GM12865 (cell line): ENCODE results near the gene CDYL.
"Not testable (repeated sequence)": the region's sequence is repeated elsewhere in the genome, so short reads cannot be mapped to it uniquely, and the experiment has no call there.

ENCODE experiments used
- DNase-seq: peaks from one replicate; pipeline ENCODE4 v3.0.0; 2010; ENCODE audit warnings: low read depth
- H3K4me3 ChIP-seq: 2 replicates; pipeline ENCODE4 v1.5.1; 2011; ENCODE audit warnings: mild to moderate bottlenecking, low read depth, low read length, control low read depth
- TF ChIP-seq, protein P1 (sequence below): IDR thresholded peaks from 2 replicates; pipeline ENCODE4 v1.5.1; 2011; ENCODE audit warnings: low read length, control low read depth, low read depth, inconsistent platforms; ENCODE audit not compliant: insufficient read depth; ENCODE audit errors: missing control alignments

CDYL gene

DNA sequence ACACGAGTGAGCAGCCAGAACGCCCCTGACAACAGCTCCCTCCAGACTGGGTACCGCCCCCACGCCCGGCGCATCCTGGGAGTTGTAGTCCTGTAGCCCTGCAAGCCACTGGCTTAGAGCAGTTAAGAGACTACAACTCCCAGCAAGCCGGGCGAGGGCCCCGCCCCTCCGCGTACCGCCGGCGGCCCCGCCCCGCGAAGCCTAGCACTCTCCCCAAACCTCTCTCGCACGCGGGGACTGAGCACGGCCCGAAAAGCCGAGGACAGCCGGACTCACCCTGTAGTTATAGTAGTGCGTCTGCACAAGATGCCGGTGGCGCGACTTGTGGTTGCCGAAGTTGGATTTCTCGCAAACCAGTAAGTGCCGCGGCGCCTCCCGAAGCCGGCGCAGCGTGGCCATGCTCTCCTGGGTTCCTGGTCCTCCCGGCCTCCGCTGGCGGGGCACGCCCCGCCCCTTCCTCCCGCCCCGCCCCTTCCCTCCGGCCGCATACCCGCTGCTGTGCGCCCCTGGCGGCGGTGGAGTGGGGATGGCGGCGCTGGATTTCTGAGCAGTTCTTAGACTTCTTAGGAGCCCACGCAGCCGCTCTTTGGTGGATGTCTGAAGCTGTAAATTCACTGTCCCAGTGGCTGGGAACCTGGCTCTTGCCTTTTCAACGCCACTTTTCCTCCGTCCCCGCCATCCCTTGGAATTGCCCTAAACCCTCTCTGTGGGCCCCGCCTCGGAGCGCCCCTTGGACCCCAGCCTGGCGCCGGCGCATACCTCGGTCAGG lies 227.6 kb downstream of the CDYL start, which contains the start of gene RPP40:
Gene RPP40 (minus strand): TSS at position 434 of the 769 bp plus-strand sequence. CDS start 35 bp downstream, at position 399.
- TF ChIP-seq, protein P1, sequence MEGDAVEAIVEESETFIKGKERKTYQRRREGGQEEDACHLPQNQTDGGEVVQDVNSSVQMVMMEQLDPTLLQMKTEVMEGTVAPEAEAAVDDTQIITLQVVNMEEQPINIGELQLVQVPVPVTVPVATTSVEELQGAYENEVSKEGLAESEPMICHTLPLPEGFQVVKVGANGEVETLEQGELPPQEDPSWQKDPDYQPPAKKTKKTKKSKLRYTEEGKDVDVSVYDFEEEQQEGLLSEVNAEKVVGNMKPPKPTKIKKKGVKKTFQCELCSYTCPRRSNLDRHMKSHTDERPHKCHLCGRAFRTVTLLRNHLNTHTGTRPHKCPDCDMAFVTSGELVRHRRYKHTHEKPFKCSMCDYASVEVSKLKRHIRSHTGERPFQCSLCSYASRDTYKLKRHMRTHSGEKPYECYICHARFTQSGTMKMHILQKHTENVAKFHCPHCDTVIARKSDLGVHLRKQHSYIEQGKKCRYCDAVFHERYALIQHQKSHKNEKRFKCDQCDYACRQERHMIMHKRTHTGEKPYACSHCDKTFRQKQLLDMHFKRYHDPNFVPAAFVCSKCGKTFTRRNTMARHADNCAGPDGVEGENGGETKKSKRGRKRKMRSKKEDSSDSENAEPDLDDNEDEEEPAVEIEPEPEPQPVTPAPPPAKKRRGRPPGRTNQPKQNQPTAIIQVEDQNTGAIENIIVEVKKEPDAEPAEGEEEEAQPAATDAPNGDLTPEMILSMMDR: peak; percentile 89
- DNase-seq: peak; percentile 98
- H3K4me3 ChIP-seq: peak within 1 kb of the TSS; percentile 97

DNA sequence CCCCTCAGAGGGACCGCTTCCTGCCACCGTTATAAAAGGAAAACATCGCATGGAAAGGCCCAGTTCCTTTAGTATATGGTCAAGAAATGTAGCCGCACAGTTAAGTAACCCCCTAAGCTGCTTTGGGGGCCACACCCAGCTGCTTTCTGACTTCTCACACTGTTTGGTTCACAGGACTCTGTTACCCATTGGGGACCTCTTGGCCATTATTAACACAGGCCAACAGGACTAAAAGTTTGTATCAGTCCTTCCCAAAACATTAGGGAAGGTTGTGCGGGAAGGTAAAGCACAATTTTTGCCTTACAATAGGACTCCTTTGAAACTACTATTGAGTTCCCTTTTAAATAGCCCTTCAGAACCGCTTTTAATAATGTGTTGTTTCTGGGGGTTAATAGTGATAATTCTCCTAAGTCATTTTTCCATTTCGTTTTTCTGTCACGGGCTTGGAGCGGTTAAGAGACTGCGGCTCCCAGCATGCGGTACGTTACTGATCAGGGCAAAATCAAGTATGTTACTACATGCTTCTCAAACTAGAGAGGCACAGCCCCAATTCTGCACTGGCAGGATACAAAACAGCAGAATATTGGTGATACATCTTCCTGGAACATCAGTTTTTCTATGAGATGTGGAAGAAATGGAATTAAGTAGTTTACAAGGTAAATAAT lies 228.3 kb downstream of the CDYL start:
- TF ChIP-seq, protein P1: no peak
- H3K4me3 ChIP-seq: peak overlapping the region; percentile 97

DNA sequence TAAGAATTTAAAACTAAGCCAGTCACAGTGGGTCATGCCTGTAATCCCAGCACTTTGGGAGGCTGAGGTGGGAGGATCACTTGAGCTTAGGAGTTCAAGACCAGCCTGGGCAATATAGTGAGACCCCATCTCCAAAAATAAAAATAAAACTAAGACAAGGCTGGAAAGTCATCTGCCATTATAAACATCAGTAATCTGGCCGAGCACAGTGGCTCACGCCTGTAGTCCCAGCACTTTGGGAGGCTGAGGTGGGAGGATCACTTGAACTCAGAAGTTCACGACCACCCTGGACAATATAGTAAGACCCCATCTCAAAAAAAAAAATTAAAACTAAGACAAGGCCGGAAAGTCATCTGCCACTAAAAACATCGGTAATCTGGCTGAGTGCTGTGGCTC lies 228.8 kb downstream of the CDYL start:
- H3K4me3 ChIP-seq, DNase-seq: not testable (repeated sequence)

More for the DNA sequence above, 228.3 kb downstream of the CDYL start:
- DNase-seq: no peak
